WTC11 (cell line): ENCODE data around the gene NSMCE1. TPM values are rescaled to one million over a fixed set of nuclear protein-coding genes. Genes with fewer than 3 reads are reported as not detected.

ENCODE experiments used
- AFF4 ChIP-seq: sonication (generic); formaldehyde crosslinking; IDR thresholded peaks from 2 replicates; pipeline ENCODE4 v1.8.1; 2023; ENCODE audit warnings: mild to moderate bottlenecking, missing genetic modification reagents, borderline replicate concordance
- ERG ChIP-seq: fragments of 250-450 bp; sonication (Bioruptor Pico); IDR thresholded peaks from 2 replicates; pipeline ENCODE4 v1.8.0; 2021; ENCODE audit warnings: mild to moderate bottlenecking
- FOXK1 ChIP-seq: sonication (generic); formaldehyde crosslinking; IDR thresholded peaks from 2 replicates; pipeline ENCODE4 v1.8.0; 2022; ENCODE audit warnings: mild to moderate bottlenecking, moderate library complexity, missing genetic modification reagents
- MXD4 ChIP-seq: fragments of 250-450 bp; sonication (Bioruptor Pico); IDR thresholded peaks from 2 replicates; pipeline ENCODE4 v1.8.0; 2021; ENCODE audit warnings: mild to moderate bottlenecking, moderate library complexity, borderline replicate concordance
- NFE2L1 ChIP-seq: sonication (generic); formaldehyde crosslinking; IDR thresholded peaks from 2 replicates; pipeline ENCODE4 v1.8.1; 2023; ENCODE audit warnings: missing genetic modification reagents
- RELA ChIP-seq: sonication (generic); formaldehyde crosslinking; IDR thresholded peaks from 2 replicates; pipeline ENCODE4 v1.8.1; 2022; ENCODE audit warnings: missing genetic modification reagents, mild to moderate bottlenecking, borderline replicate concordance
- ZNF138 ChIP-seq: sonication (generic); formaldehyde crosslinking; conservative IDR thresholded peaks from 2 replicates; pipeline ENCODE4 v1.8.1; 2022; ENCODE audit warnings: mild to moderate bottlenecking, moderate library complexity, missing genetic modification reagents
- ZNF317 ChIP-seq: sonication (generic); formaldehyde crosslinking; IDR thresholded peaks from 2 replicates; pipeline ENCODE4 v1.8.1; 2023; ENCODE audit warnings: low read depth, mild to moderate bottlenecking, moderate library complexity, missing genetic modification reagents, borderline replicate concordance
- ZNF512 ChIP-seq: sonication (generic); formaldehyde crosslinking; IDR thresholded peaks from 2 replicates; pipeline ENCODE4 v1.8.1; 2022; ENCODE audit warnings: missing genetic modification reagents, borderline replicate concordance
- total RNA-seq: library from RNA; stranded (reverse); gene quantifications from 3 replicates; pipeline ENCODE4 v1.2.3, GENCODE V29; 2021
- TF ChIP-seq, protein P1 (sequence below): fragments of 250-450 bp; sonication (Bioruptor Pico); conservative IDR thresholded peaks from 2 replicates; pipeline ENCODE4 v1.9.0; 2021; ENCODE audit warnings: mild to moderate bottlenecking
- TF ChIP-seq, protein P2 (sequence below): sonication (generic); formaldehyde crosslinking; IDR thresholded peaks from 2 replicates; pipeline ENCODE4 v1.8.1; 2022; ENCODE audit warnings: mild to moderate bottlenecking, missing genetic modification reagents, moderate library complexity, borderline replicate concordance
- TF ChIP-seq, protein P3 (sequence below): sonication (generic); formaldehyde crosslinking; IDR thresholded peaks from 2 replicates; pipeline ENCODE4 v1.8.0; 2023; ENCODE audit warnings: mild to moderate bottlenecking, missing genetic modification reagents

NSMCE1 gene
- total RNA-seq, 1 experiment from 2014 or later, result 29.4 TPM

DNA sequence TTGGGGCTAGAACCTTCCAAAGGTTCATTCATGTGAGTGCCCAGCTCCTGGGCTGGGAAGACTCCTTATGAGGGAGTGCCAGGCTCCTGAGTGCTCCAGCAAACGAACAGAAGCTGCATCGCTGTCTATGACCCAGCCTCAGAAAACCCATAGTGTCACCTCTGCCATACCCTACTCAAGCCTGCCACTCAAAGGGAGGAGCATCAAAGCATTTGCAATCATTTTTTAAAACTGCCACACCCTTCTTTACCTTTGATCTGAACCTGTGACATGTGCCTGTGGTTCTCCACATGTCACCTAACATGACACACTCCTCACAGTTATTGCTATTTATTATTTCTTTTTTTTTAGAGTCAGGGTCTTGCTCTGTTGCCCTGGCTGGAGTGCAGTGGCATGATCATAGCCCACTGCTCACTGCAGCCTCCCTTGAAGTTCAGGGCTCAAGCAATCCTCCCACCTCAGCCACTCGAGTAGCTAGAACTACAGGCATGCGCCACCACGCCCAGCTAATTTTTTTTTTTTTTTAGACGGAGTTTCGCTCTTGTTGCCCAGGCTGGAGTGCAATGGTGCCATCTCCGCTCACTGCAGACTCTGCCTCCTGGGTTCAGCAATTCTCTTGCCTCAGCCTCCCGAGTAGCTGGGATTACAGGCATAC lies 72.5 kb downstream of the NSMCE1 start (continued):
- no peak for TF ChIP-seq AFF4 (CRISPR knock-in tag)
- TF ChIP-seq ZNF138 (CRISPR knock-in tag), result no peak
- TF ChIP-seq ZNF317 (CRISPR knock-in tag), result no peak
- TF ChIP-seq ZNF512, result no peak
- TF ChIP-seq RELA (CRISPR knock-in tag), result no peak
- no peak for TF ChIP-seq ERG
- no peak for TF ChIP-seq FOXK1
- TF ChIP-seq NFE2L1 (CRISPR knock-in tag), result no peak
- no peak for TF ChIP-seq MXD4 (CRISPR knock-in tag)
- TF ChIP-seq, protein P1, sequence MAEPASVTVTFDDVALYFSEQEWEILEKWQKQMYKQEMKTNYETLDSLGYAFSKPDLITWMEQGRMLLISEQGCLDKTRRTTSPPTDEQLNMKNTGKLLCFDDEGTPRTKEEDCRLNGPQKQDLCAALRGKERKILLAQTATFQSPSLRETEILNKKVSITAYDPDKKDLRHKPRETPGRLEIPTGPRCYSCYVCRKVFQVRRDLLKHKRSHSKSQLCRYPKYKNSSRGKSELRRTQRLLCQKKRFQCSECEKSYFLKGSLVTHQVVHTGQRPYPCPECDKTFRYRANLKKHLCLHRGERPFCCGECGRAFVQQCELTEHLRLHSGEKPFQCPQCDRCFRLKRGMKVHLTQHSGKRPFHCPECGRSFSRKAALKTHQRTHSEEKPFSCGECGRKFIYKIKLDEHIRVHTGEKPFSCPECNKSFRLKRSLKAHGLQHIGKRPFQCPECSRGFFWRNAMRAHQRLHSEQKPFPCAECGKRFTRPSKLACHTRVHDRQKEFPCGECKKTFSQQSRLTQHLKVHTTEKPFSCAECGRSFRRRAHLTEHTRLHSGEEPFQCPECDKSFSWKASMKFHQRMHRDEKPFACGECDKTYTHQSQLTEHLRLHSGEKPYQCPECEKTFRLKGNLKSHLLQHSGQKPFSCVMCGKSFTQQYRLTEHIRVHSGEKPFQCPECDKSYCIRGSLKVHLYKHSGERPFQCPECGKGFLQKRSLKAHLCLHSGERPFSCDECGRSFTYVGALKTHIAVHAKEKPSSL, result no peak
- TF ChIP-seq, protein P2, sequence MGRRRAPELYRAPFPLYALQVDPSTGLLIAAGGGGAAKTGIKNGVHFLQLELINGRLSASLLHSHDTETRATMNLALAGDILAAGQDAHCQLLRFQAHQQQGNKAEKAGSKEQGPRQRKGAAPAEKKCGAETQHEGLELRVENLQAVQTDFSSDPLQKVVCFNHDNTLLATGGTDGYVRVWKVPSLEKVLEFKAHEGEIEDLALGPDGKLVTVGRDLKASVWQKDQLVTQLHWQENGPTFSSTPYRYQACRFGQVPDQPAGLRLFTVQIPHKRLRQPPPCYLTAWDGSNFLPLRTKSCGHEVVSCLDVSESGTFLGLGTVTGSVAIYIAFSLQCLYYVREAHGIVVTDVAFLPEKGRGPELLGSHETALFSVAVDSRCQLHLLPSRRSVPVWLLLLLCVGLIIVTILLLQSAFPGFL (CRISPR knock-in tag), result no peak
- TF ChIP-seq, protein P3, sequence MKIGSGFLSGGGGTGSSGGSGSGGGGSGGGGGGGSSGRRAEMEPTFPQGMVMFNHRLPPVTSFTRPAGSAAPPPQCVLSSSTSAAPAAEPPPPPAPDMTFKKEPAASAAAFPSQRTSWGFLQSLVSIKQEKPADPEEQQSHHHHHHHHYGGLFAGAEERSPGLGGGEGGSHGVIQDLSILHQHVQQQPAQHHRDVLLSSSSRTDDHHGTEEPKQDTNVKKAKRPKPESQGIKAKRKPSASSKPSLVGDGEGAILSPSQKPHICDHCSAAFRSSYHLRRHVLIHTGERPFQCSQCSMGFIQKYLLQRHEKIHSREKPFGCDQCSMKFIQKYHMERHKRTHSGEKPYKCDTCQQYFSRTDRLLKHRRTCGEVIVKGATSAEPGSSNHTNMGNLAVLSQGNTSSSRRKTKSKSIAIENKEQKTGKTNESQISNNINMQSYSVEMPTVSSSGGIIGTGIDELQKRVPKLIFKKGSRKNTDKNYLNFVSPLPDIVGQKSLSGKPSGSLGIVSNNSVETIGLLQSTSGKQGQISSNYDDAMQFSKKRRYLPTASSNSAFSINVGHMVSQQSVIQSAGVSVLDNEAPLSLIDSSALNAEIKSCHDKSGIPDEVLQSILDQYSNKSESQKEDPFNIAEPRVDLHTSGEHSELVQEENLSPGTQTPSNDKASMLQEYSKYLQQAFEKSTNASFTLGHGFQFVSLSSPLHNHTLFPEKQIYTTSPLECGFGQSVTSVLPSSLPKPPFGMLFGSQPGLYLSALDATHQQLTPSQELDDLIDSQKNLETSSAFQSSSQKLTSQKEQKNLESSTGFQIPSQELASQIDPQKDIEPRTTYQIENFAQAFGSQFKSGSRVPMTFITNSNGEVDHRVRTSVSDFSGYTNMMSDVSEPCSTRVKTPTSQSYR (CRISPR knock-in tag), result no peak
